SK-N-MC (cell line): ENCODE results near the gene MLANA.

Source experiments
- DNase-seq: peaks from one replicate; pipeline ENCODE4 v3.0.0-alpha.2; 2011; ENCODE audit warnings: low read depth, low spot score
- H3K27ac ChIP-seq: fragments of 200-600 bp; sonication (generic); 2 replicates; pipeline ENCODE4 v1.5.1; 2016; ENCODE audit warnings: mixed run types
- H3K36me3 ChIP-seq: fragments of 200-600 bp; sonication (generic); 2 replicates; pipeline ENCODE4 v1.6.1; 2017; ENCODE audit warnings: antibody characterized with exemption, low read length, mixed read lengths; ENCODE audit not compliant: insufficient read depth
- H3K4me3 ChIP-seq: fragments of 200-600 bp; sonication (generic); 2 replicates; pipeline ENCODE4 v1.5.1; 2016
- H3K9ac ChIP-seq: fragments of 200-600 bp; sonication (generic); 2 replicates; pipeline ENCODE4 v1.8.0; 2017; ENCODE audit warnings: mixed run types, mixed read lengths; ENCODE audit not compliant: insufficient read length
- H3K9me3 ChIP-seq: fragments of 200-600 bp; sonication (generic); 2 replicates; pipeline ENCODE4 v1.6.1; 2017; ENCODE audit warnings: low read depth, mild to moderate bottlenecking, antibody characterized with exemption, low read length, moderate library complexity, mixed read lengths
- EZH2 ChIP-seq: fragments of 200-600 bp; sonication (generic); IDR thresholded peaks from one replicate; pipeline ENCODE4 v1.6.1; 2017; ENCODE audit warnings: antibody characterized with exemption
- FOXP2 ChIP-seq: optimal IDR thresholded peaks from 2 replicates; pipeline ENCODE3; 2011; ENCODE audit warnings: mild to moderate bottlenecking, moderate library complexity; ENCODE audit not compliant: insufficient read depth; ENCODE audit errors: extremely low read length, control extremely low read depth
- POLR2AphosphoS5 ChIP-seq: IDR thresholded peaks from 2 replicates; pipeline ENCODE4 v1.6.1; 2012; ENCODE audit warnings: mild to moderate bottlenecking, low read depth, low read length, borderline replicate concordance

Gene MLANA, protein sequence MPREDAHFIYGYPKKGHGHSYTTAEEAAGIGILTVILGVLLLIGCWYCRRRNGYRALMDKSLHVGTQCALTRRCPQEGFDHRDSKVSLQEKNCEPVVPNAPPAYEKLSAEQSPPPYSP

GRCh38 chr9:5890641-5891040 lies at the start of gene MLANA:
MLANA (plus strand) TSS chr9:5890889; CDS start chr9:5892475, 1,586 bp downstream.
- no peak for TF ChIP-seq EZH2
- TF ChIP-seq POLR2AphosphoS5: no peak
- no peak for TF ChIP-seq FOXP2
- Histone ChIP-seq H3K4me3 (no peak within 1 kb of the TSS), H3K27ac (no peak within 1 kb of the TSS), H3K36me3 (no peaks in the 10 kb centered on the region), H3K9me3 (no peaks in the 10 kb centered on the region), H3K9ac (no peak within 1 kb of the TSS)
- DNase-seq: no peak

GRCh38 chr9:5841771-5842573 lies 48.7 kb upstream of the MLANA start:
- Histone ChIP-seq H3K36me3 (no peaks in the 10 kb centered on the region), H3K27ac (no peak overlapping the region), H3K9ac (no peak overlapping the region), H3K4me3 (no peak overlapping the region), H3K9me3 (no peaks in the 10 kb centered on the region)
- DNase-seq: no peak
- TF ChIP-seq POLR2AphosphoS5 (no peak), FOXP2 (no peak), EZH2 (no peak)

GRCh38 chr9:5842929-5843793 lies 47.5 kb upstream of the MLANA start:
- peak overlapping the region; percentile 68 for H3K4me3 ChIP-seq
- H3K9ac ChIP-seq: no peak overlapping the region
- H3K9me3 ChIP-seq: no peaks in the 10 kb centered on the region
- H3K27ac ChIP-seq: peak overlapping the region; percentile 93
- DNase-seq: no peak
- TF ChIP-seq POLR2AphosphoS5: no peak
- TF ChIP-seq FOXP2: no peak
- TF ChIP-seq EZH2: no peak
- no peaks in the 10 kb centered on the region for H3K36me3 ChIP-seq

DNA sequence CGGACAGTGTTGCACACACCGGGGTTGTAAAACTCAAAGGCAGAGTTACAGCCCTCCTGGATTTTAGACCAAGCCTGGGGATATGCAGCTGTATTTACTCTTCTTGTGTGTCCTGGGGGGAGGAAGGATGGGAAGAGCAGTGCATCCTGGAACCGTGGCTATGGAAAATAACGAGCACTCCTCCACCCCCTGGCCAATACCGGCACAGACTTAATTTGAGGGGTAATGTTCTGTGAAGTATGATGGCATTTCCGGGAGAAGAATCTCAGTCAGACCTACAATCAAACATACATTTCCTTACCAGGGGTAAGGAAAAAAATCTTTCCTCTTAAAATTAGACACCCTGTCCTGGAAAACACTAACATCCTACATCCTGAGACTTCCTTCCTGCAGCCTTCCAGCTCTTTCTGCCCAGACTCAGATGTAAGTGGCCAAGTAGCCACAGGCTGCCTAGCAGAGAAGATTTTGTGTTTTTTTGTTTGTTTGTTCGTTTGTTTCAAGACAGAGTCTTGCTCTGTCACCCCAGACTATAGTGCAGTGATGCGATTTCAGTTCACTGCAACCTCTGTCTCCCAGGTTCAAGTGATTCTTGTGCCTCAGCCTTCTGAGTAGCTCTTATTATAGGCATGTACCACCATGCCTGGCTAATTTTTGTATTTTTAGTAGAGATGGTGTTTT lies 46.8 kb upstream of the MLANA start:
- TF ChIP-seq POLR2AphosphoS5: no peak
- peak; percentile 41 for TF ChIP-seq FOXP2

GRCh38 chr9:5845157-5845531 lies 45.5 kb upstream of the MLANA start:
- DNase-seq: no peak
- H3K9me3 ChIP-seq: no peaks in the 10 kb centered on the region
- no peak overlapping the region for H3K4me3 ChIP-seq
- no peak for TF ChIP-seq EZH2
- H3K36me3 ChIP-seq: no peaks in the 10 kb centered on the region
- peak overlapping the region; percentile 93 for H3K27ac ChIP-seq
- H3K9ac ChIP-seq: no peak overlapping the region

More for the DNA sequence above, 46.8 kb upstream of the MLANA start:
- Histone ChIP-seq H3K27ac (peak overlapping the region; percentile 93), H3K4me3 (peak overlapping the region; percentile 68), H3K36me3 (no peaks in the 10 kb centered on the region), H3K9ac (peak overlapping the region; percentile 44), H3K9me3 (no peaks in the 10 kb centered on the region)
- peak; percentile 47 for DNase-seq

DNA sequence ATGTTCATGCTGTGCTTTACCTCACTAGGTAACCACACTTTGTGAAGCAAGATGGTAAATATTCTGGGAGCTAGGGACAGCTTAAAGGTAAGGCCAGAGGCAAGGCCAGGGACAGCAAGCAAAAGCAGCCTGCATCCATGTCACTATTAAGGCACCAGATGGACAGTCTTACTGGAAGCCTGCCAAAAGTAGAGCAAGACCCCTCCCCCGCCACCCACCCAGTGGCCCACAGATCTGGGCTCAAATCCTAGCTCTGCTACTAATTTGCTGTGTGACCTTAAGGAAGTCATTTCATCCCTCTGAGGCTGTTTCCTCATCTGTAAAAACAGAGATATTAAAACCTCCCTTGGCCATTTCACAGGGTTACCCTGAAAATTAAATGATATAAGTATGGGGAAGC lies 44.6 kb upstream of the MLANA start:
- Histone ChIP-seq H3K9me3 (no peaks in the 10 kb centered on the region), H3K27ac (no peak overlapping the region), H3K4me3 (no peak overlapping the region), H3K9ac (no peak overlapping the region), H3K36me3 (no peaks in the 10 kb centered on the region)
- TF ChIP-seq FOXP2: no peak
- TF ChIP-seq EZH2: no peak
- TF ChIP-seq POLR2AphosphoS5: no peak
- no peak for DNase-seq

- TF ChIP-seq FOXP2: no peak
- TF ChIP-seq EZH2: no peak
- no peak for TF ChIP-seq POLR2AphosphoS5
- DNase-seq: no peak
Measured at GRCh38 chr9:5846501-5846921, 44.2 kb upstream of the MLANA start.

DNA sequence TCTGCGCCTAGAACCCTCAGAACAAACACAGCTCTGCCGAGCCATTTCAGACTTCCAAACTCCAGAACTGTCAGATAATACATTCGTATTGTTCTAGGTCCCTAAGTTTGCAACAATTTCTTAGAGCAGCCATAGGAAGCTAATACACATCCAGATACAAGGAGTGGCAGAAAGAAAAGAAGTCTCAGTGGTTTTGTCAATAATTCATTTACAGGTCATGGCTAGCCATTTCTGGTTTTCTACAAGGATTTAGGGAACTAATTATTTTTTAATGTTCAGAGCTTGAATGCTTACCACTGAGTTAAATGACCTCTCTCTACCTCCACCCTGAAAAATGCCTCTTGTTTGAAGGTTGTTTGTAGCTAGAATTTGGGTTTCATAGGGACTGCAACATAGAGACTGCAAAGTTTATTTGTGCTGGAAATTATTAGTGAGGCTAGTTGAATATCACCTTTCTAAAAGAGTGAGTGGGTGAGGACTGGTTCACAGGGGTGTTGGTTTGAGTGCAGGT lies 42.3 kb upstream of the MLANA start:
- TF ChIP-seq EZH2 (no peak), POLR2AphosphoS5 (no peak), FOXP2 (no peak)
- no peak overlapping the region for H3K4me3 ChIP-seq
- no peaks in the 10 kb centered on the region for H3K9me3 ChIP-seq
- H3K36me3 ChIP-seq: no peaks in the 10 kb centered on the region
- no peak for DNase-seq
- no peak overlapping the region for H3K27ac ChIP-seq
- H3K9ac ChIP-seq: no peak overlapping the region

More at GRCh38 chr9:5846501-5846921, 44.2 kb upstream of the MLANA start:
- Histone ChIP-seq H3K9ac (no peak overlapping the region), H3K36me3 (no peaks in the 10 kb centered on the region), H3K4me3 (no peak overlapping the region), H3K9me3 (no peaks in the 10 kb centered on the region), H3K27ac (no peak overlapping the region)
